HepG2 (cell line): ENCODE results near the gene SKIC2. TPM values are rescaled to one million over a fixed set of nuclear protein-coding genes. Genes with fewer than 3 reads are reported as not detected.
A peak's percentile ranks its signal among the peaks of the same experiment; 100 is the strongest.

Experiments used
- CENPX ChIP-seq: sonication (generic); formaldehyde crosslinking; IDR thresholded peaks from 2 replicates; pipeline ENCODE4 v1.9.0; 2021; ENCODE audit warnings: mild to moderate bottlenecking, missing genetic modification reagents, moderate library complexity
- KAT2B ChIP-seq: fragments of 150-350 bp; IDR thresholded peaks from 2 replicates; pipeline ENCODE4 v1.6.1; 2014; ENCODE audit warnings: low read depth, low read length, borderline replicate concordance
- MTA3 ChIP-seq: sonication (generic); formaldehyde crosslinking; IDR thresholded peaks from 2 replicates; pipeline ENCODE4 v1.4.0; 2020; ENCODE audit warnings: missing genetic modification reagents
- PCBP1 ChIP-seq: fragments of 200-400 bp; formaldehyde crosslinking; IDR thresholded peaks from 2 replicates; pipeline ENCODE4 v1.6.1; 2017; ENCODE audit warnings: mild to moderate bottlenecking, low read depth, low read length, borderline replicate concordance
- RORA ChIP-seq: sonication (generic); formaldehyde crosslinking; IDR thresholded peaks from 2 replicates; pipeline ENCODE4 v1.5.0; 2020; ENCODE audit warnings: mild to moderate bottlenecking, missing genetic modification reagents, moderate library complexity
- SIX1 ChIP-seq: sonication (generic); formaldehyde crosslinking; IDR thresholded peaks from 2 replicates; pipeline ENCODE4 v1.4.0; 2020; ENCODE audit warnings: missing genetic modification reagents, borderline replicate concordance
- SKI ChIP-seq: fragments of 450-650 bp; IDR thresholded peaks from one replicate; pipeline ENCODE4 v1.6.1; 2018; ENCODE audit warnings: mild to moderate bottlenecking; ENCODE audit not compliant: partially characterized antibody
- ZBTB7B ChIP-seq: sonication (generic); formaldehyde crosslinking; IDR thresholded peaks from 2 replicates; pipeline ENCODE4 v1.4.0; 2020; ENCODE audit warnings: missing genetic modification reagents
- ZFP36L2 ChIP-seq: sonication (generic); formaldehyde crosslinking; IDR thresholded peaks from 2 replicates; pipeline ENCODE4 v1.4.0; 2020; ENCODE audit warnings: missing genetic modification reagents
- ZKSCAN8 ChIP-seq: IDR thresholded peaks from 2 replicates; pipeline ENCODE4 v1.6.1; 2016; ENCODE audit warnings: borderline replicate concordance, missing genetic modification reagents, missing compliant biosample characterization
- ZNF772 ChIP-seq: sonication (generic); formaldehyde crosslinking; IDR thresholded peaks from 2 replicates; pipeline ENCODE4 v1.5.0; 2020; ENCODE audit warnings: mild to moderate bottlenecking, missing genetic modification reagents
- ZNF839 ChIP-seq: sonication (generic); formaldehyde crosslinking; IDR thresholded peaks from 2 replicates; pipeline ENCODE4 v1.4.0; 2020; ENCODE audit warnings: missing genetic modification reagents, mild to moderate bottlenecking, borderline replicate concordance
- ZZZ3 ChIP-seq: sonication (generic); formaldehyde crosslinking; IDR thresholded peaks from 2 replicates; pipeline ENCODE4 v1.4.0; 2020; ENCODE audit warnings: missing genetic modification reagents, mild to moderate bottlenecking, borderline replicate concordance
- polyA plus RNA-seq, 8 experiments: library from polyadenylated mRNA; depleted of rRNA in 3 of 8; stranded (reverse) in 7 of 8; unstranded in 1 of 8; fragments of >200 nt; fragmentation: Illumina TruSeq in 4 of 8; extraction: Trizol in 4 of 8; gene quantifications; 2 replicates each; pipeline versions ENCODE4 v1.2.1 to v1.2.3, GENCODE V29; 2011 to 2016; ENCODE audit warnings: low read depth in 4 of 8, missing spikeins in 1 of 8, mixed read lengths in 1 of 8; ENCODE audit not compliant: insufficient read depth in 1 of 8
- total RNA-seq, 5 experiments: library from RNA; depleted of rRNA; stranded (reverse); fragments of >200 nt; fragmentation: Illumina TruSeq; extraction: Trizol; gene quantifications; 2 replicates each; pipeline ENCODE4 v1.2.3, GENCODE V29; 2016; ENCODE audit warnings: low read depth in 1 of 5
- TF ChIP-seq, protein P1 (sequence below): sonication (generic); formaldehyde crosslinking; IDR thresholded peaks from 2 replicates; pipeline ENCODE4 v1.4.0; 2020; ENCODE audit warnings: missing genetic modification reagents, mild to moderate bottlenecking, borderline replicate concordance
- TF ChIP-seq, protein P2 (sequence below): sonication (generic); formaldehyde crosslinking; IDR thresholded peaks from 2 replicates; pipeline ENCODE4 v1.4.0; 2020; ENCODE audit warnings: low read depth, missing genetic modification reagents
- TF ChIP-seq, protein P3 (sequence below): sonication (generic); formaldehyde crosslinking; IDR thresholded peaks from 2 replicates; pipeline ENCODE4 v1.9.0; 2021; ENCODE audit warnings: mild to moderate bottlenecking, missing genetic modification reagents

The SKIC2 gene
- total and polyA plus RNA-seq, 2 of the 13 experiments (the other 11 are each of a cell fraction or from before 2014, with no cell fraction given): 67.1 to 68.4 TPM

DNA sequence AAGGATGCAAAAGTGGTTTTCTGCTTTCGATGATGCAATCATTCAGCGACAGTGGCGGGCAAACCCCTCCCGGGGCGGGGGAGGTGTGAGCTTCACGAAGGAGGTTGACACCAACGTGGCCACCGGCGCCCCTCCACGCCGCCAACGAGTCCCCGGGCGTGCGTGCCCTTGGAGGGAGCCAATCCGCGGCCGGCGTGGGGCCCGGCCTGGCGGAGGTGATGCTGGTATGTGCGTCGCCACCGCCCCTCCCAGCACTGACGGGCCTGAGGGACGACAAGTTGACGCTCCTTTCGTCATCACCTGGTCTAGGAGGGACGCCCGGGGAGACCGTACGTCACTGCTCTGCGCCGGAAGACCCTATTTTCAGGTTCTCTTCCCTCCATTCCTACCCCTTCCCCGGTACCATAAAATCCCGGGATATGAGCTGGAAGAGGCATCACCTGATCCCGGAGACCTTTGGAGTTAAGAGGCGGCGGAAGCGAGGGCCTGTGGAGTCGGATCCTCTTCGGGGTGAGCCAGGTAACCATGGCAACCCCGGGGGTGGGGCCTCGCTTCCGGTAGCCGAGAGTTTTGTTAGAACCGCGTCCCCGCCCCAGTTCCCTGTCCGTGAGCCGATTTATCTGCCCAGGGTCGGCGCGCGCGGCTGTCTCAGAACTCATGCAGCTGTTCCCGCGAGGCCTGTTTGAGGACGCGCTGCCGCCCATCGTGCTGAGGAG, 13.2 kb downstream of the SKIC2 start, which contains the start of gene DXO (continued):
- TF ChIP-seq, protein P1, sequence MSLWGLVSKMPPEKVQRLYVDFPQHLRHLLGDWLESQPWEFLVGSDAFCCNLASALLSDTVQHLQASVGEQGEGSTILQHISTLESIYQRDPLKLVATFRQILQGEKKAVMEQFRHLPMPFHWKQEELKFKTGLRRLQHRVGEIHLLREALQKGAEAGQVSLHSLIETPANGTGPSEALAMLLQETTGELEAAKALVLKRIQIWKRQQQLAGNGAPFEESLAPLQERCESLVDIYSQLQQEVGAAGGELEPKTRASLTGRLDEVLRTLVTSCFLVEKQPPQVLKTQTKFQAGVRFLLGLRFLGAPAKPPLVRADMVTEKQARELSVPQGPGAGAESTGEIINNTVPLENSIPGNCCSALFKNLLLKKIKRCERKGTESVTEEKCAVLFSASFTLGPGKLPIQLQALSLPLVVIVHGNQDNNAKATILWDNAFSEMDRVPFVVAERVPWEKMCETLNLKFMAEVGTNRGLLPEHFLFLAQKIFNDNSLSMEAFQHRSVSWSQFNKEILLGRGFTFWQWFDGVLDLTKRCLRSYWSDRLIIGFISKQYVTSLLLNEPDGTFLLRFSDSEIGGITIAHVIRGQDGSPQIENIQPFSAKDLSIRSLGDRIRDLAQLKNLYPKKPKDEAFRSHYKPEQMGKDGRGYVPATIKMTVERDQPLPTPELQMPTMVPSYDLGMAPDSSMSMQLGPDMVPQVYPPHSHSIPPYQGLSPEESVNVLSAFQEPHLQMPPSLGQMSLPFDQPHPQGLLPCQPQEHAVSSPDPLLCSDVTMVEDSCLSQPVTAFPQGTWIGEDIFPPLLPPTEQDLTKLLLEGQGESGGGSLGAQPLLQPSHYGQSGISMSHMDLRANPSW: peak; percentile 61; the same call in 1 of the 2 replicates
- TF ChIP-seq ZNF772 (CRISPR knock-in tag): peak; percentile 91
- TF ChIP-seq, protein P2, sequence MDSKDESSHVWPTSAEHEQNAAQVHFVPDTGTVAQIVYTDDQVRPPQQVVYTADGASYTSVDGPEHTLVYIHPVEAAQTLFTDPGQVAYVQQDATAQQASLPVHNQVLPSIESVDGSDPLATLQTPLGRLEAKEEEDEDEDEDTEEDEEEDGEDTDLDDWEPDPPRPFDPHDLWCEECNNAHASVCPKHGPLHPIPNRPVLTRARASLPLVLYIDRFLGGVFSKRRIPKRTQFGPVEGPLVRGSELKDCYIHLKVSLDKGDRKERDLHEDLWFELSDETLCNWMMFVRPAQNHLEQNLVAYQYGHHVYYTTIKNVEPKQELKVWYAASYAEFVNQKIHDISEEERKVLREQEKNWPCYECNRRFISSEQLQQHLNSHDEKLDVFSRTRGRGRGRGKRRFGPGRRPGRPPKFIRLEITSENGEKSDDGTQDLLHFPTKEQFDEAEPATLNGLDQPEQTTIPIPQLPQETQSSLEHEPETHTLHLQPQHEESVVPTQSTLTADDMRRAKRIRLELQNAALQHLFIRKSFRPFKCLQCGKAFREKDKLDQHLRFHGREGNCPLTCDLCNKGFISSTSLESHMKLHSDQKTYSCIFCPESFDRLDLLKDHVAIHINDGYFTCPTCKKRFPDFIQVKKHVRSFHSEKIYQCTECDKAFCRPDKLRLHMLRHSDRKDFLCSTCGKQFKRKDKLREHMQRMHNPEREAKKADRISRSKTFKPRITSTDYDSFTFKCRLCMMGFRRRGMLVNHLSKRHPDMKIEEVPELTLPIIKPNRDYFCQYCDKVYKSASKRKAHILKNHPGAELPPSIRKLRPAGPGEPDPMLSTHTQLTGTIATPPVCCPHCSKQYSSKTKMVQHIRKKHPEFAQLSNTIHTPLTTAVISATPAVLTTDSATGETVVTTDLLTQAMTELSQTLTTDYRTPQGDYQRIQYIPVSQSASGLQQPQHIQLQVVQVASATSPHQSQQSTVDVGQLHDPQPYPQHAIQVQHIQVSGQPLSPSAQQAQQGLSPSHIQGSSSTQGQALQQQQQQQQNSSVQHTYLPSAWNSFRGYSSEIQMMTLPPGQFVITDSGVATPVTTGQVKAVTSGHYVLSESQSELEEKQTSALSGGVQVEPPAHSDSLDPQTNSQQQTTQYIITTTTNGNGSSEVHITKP (CRISPR knock-in tag): peak; percentile 41; the same call in 1 of the 2 replicates
- TF ChIP-seq SKI: peak; percentile 36
- TF ChIP-seq ZNF839 (CRISPR knock-in tag): peak; percentile 94
- TF ChIP-seq RORA (CRISPR knock-in tag): no peak
- TF ChIP-seq ZKSCAN8: peak; percentile 72; the same call in 1 of the 2 replicates
- no peak for TF ChIP-seq MTA3 (CRISPR knock-in tag)
- TF ChIP-seq, protein P3, sequence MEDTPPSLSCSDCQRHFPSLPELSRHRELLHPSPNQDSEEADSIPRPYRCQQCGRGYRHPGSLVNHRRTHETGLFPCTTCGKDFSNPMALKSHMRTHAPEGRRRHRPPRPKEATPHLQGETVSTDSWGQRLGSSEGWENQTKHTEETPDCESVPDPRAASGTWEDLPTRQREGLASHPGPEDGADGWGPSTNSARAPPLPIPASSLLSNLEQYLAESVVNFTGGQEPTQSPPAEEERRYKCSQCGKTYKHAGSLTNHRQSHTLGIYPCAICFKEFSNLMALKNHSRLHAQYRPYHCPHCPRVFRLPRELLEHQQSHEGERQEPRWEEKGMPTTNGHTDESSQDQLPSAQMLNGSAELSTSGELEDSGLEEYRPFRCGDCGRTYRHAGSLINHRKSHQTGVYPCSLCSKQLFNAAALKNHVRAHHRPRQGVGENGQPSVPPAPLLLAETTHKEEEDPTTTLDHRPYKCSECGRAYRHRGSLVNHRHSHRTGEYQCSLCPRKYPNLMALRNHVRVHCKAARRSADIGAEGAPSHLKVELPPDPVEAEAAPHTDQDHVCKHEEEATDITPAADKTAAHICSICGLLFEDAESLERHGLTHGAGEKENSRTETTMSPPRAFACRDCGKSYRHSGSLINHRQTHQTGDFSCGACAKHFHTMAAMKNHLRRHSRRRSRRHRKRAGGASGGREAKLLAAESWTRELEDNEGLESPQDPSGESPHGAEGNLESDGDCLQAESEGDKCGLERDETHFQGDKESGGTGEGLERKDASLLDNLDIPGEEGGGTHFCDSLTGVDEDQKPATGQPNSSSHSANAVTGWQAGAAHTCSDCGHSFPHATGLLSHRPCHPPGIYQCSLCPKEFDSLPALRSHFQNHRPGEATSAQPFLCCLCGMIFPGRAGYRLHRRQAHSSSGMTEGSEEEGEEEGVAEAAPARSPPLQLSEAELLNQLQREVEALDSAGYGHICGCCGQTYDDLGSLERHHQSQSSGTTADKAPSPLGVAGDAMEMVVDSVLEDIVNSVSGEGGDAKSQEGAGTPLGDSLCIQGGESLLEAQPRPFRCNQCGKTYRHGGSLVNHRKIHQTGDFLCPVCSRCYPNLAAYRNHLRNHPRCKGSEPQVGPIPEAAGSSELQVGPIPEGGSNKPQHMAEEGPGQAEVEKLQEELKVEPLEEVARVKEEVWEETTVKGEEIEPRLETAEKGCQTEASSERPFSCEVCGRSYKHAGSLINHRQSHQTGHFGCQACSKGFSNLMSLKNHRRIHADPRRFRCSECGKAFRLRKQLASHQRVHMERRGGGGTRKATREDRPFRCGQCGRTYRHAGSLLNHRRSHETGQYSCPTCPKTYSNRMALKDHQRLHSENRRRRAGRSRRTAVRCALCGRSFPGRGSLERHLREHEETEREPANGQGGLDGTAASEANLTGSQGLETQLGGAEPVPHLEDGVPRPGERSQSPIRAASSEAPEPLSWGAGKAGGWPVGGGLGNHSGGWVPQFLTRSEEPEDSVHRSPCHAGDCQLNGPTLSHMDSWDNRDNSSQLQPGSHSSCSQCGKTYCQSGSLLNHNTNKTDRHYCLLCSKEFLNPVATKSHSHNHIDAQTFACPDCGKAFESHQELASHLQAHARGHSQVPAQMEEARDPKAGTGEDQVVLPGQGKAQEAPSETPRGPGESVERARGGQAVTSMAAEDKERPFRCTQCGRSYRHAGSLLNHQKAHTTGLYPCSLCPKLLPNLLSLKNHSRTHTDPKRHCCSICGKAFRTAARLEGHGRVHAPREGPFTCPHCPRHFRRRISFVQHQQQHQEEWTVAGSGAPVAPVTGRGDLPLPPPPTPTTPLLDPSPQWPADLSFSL (CRISPR knock-in tag): no peak
- TF ChIP-seq CENPX (CRISPR knock-in tag): no peak
- no peak for TF ChIP-seq SIX1 (CRISPR knock-in tag)
- TF ChIP-seq ZBTB7B: peak; percentile 67; the same call in 1 of the 2 replicates
- peak; percentile 91; the same call in 1 of the 2 replicates for TF ChIP-seq ZZZ3 (CRISPR knock-in tag)
- TF ChIP-seq PCBP1: peak; percentile 84; the same call in 1 of the 2 replicates
- TF ChIP-seq ZFP36L2 (CRISPR knock-in tag): no peak
- TF ChIP-seq KAT2B: no peak
